HS-5 (cell line): ENCODE results near the gene TIMP2.
"Not testable (repeated sequence)": the region's sequence is repeated elsewhere in the genome, so short reads cannot be mapped to it uniquely, and the experiment has no call there.

Source experiments
- DNase-seq: peaks from one replicate; pipeline ENCODE4 v3.0.0-alpha.2; 2012; ENCODE audit warnings: low read depth

TIMP2 gene

GRCh38 chr17:78925234-78925633 is at the start of gene TIMP2:
Gene TIMP2, minus strand, starts transcription at chr17:78925387. Its CDS starts 299 bp downstream, at chr17:78925088.
- peak; percentile 49 for DNase-seq

GRCh38 chr17:78973792-78974520 is 48.8 kb upstream of the TIMP2 start:
- no peak for DNase-seq

GRCh38 chr17:78973196-78973595 is 48.0 kb upstream of the TIMP2 start:
- no peak for DNase-seq

DNA sequence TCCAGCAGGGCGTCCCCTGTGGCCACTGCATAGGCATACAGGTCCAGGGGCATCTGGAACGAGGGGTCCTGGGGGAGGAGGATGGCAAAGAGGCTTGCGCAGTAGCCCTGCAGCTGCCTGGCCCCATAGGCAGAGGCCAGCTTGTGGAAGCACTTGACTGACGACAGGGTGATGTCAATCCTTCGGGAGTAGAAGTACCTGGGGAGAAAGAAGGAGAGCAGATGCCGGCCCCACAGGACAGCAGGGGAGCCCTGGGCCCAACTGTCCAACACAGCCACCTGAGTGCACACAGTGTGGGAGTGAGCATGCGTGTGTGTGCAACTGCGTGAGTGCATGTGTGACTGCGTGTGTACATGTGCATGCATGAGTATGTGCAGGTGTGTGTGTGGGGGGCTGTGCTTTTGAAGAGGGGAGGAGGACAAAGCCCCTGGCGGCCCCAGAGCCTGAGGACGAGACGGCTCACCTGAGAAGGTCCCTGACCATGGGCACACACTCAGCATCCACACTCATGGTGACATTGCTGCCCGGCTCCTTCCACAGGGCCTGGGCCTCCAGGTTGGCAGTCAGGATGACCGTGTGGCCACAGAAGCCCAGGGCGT is 47.4 kb upstream of the TIMP2 start:
- DNase-seq, result no peak

GRCh38 chr17:78971756-78972506 is 46.7 kb upstream of the TIMP2 start:
- DNase-seq, result no peak

DNA sequence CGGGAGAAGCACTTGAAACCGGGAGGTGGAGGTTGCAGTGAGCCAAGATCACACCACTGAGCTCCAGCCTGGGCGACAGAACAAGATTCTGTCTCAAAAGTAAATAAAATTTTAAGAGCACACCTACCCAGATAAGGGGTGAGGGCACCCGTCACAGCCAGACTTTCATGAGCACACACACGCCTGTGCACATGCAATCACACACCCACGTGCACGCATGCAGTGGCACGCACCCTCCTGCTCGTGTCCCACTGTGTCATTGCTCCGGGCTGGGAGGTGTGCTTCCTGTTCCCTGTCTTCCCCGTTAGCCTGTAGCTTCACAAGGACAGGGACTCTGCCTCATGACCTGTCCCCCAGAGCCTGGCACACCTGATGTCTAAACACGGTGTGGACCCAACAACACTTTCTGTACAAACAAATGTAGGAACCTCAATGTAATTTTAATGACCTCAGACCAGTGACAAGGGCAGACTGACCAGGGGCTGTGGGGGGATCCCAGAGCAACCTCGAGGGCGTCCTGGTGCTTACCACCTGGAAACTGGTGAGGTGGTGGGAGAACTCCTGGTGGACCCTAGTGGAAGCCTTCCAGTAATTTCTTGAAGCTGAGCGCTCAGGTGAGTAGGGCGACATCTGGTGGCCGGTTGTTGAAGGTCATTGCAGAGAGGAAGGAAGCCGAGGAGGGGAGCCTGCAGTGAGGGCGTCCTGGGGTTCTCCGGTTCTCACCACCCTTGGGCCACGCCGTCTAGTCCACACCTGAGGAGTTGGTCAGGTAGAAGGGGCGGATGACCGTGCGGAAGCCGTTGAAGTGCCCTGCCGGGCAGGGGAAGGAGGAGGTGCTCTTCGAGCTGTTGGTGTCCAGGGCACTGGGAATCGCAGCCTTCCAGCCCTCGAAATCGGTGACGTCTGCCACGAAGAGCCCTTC is 45.9 kb upstream of the TIMP2 start:
- no peak for DNase-seq

- DNase-seq, result no peak
These were observed 44.7 kb upstream of the TIMP2 start for GRCh38 chr17:78969865-78970264.

DNA sequence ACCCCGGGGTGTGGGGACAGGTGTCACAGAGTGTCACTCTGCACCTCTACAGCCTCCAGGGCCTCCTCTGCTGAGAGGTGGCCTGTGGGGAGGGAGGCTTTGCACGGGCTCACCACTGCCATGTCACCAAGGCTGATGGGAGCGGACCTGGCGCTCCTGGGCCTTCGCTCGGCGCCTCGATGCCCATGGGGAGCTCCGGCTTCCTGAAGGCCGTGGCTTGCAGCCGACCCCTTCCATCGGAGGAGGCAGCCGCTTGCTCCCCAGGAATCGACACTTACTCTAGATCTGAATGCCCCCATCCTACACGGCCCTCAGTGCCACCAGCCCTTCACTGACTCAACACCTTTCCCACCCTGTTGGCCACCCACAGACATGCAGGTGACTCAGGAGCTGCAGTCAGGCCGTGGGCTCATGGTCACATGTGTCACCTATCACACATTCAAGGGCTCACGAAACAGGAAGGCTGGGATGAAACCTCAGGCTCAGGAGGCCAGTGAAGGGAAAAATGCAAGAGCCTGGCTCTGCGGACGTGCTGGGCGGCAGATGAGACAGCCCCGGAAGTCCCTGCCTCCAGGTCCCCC is 42.7 kb upstream of the TIMP2 start:
- no peak for DNase-seq

DNA sequence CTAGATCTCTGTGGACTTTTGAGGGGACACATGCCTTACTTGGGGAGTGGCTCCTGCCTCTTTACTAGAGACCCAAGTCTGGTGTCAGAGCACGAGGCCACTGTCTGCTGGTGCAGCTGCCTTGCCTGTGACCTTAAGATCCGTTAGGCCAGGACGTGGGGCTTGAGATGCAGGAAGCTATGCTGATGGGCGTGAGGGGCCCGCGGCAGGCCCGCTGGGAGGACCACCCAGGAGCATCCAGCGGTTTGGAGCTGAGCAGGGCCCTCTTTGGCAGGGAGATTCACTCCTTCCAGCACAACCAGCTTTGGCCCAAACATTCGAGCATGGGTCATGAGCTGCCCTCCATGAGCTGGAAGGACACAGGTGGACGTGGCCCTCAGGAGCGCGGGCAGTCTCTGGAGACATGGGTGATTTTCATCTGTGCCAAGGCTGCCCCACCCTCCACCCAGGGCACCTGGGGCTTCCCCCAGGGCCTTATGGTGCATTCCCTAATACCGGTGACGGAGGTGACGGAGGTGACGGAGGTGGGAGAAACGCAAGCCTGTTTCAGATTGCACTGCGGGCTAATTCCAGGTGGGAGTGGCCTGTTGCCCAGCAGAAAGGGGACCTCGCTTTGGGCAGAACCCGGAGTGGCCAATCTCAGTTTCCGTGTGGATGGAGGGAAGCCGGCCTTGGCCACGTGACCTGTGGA is 41.9 kb upstream of the TIMP2 start:
- no peak for DNase-seq

- DNase-seq, result no peak
These were observed 41.1 kb upstream of the TIMP2 start for GRCh38 chr17:78966123-78966813.

DNA sequence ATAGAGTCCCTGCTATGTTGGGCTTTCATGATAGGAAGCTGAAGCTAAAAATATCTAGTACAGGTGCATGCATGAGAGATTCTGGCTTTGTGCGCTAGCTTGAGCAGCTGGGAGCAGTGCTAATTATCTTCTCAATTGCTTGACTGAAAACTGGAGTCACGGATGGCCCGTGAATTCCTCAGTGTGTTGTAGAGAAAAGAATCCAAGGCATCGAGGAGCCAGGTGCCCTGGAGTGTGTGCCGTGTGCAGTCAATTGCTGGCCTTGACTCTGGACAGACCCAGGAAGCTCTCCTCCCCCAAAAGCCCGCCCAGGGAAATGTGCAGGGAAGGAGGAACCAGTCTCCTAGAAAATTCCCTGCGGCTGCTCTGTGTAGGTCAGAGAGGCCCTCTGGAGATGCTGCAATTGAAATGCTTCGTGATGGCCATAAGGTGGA is 40.3 kb upstream of the TIMP2 start:
- DNase-seq, result no peak

DNA sequence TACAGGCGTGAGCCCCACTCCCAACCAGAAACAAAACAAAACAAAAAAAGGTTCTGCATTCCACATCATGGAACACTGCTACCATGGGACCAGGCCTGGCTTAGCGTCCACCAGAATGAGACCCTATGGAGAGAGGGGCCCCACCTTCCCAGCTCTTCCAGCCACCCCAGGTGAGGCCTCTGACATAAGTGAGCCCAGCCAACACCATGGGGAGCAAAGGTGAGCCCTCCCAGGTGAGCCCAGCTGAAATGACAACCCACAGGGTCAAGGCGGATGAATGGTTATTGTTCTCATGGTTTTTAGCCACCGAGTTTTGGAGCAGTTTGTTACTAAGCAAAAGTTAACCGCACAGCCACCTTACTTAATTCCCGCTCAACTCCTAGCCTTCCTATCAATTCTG is 38.2 kb upstream of the TIMP2 start:
- no peak for DNase-seq

GRCh38 chr17:78962984-78963348 is 37.8 kb upstream of the TIMP2 start:
- not testable (repeated sequence) for DNase-seq

GRCh38 chr17:78962345-78962983 is 37.3 kb upstream of the TIMP2 start:
- no peak for DNase-seq

- no peak for DNase-seq
These were observed 36.4 kb upstream of the TIMP2 start for GRCh38 chr17:78961571-78961970.

- no peak for DNase-seq
These were observed 35.7 kb upstream of the TIMP2 start for GRCh38 chr17:78960928-78961327.

DNA sequence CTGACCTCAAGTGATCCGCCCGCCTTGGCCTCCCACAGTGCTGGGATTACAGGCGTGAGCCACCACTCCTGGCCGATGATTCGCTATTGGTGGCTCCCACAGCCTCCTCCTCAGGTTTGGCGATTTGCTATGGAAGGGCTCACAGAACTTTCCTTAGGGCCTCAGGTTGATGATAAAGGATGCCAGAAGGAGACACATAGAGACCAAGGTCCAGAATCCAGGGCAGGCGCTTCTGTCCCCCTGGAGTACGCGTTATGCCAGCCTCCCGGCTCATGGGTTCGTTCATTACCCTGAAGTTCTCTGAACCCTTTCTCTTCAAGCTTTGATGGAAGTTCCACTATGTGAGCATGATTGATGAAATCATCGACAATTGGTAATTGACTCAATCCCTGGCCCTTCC is 34.6 kb upstream of the TIMP2 start:
- DNase-seq, result no peak

GRCh38 chr17:78958641-78959127 is 33.5 kb upstream of the TIMP2 start:
- no peak for DNase-seq

- DNase-seq, result no peak
These were observed 31.9 kb upstream of the TIMP2 start for GRCh38 chr17:78957128-78957527.

DNA sequence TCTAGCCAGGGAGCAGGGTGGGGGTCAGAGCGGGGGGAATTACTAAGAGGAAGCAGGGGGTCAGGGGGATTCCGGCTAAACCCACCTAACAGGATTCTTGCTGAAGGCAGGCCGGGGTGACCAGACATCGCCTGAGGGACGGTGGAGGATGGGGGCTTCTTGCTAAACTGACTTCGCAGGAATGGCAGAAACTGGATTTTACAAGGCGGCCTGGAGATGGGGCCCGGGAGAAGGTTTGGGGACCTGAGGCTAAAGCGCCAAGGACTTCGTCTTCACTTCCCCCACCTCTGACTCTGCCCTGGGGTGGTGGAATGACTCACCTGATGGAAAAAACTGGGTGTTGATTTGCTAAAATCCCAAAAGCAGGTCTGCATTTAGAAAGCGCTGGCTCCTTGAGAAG is 31.1 kb upstream of the TIMP2 start:
- no peak for DNase-seq
